H9 (cell line): ENCODE measurements around the gene FGD6. TPM values are rescaled to one million over a fixed set of nuclear protein-coding genes. Genes with fewer than 3 reads are reported as not detected.

Experiments used
- DNase-seq: peaks from one replicate; pipeline ENCODE4 v3.0.0-alpha.2; 2017
- H2AFZ ChIP-seq: one replicate; pipeline ENCODE4 v1.6.1; 2013; ENCODE audit warnings: mild to moderate bottlenecking, low read length, control low read depth, moderate library complexity
- H2AK5ac ChIP-seq: 2 replicates; pipeline ENCODE4 v1.6.1; 2013; ENCODE audit warnings: low read length, control low read depth, mixed read lengths; ENCODE audit not compliant: insufficient read length
- H2BK120ac ChIP-seq: one replicate; pipeline ENCODE4 v1.6.1; 2013; ENCODE audit warnings: low read depth, mild to moderate bottlenecking, low read length, control low read depth, inconsistent platforms; ENCODE audit not compliant: poor library complexity, severe bottlenecking
- H2BK12ac ChIP-seq: 2 replicates; pipeline ENCODE4 v1.6.1; 2013; ENCODE audit warnings: low read length, control low read depth, mixed read lengths, low read depth; ENCODE audit not compliant: insufficient read length
- H2BK15ac ChIP-seq: 2 replicates; pipeline ENCODE4 v1.6.1; 2013; ENCODE audit warnings: low read depth, low read length, control low read depth
- H2BK20ac ChIP-seq: one replicate; pipeline ENCODE4 v1.6.1; 2013; ENCODE audit warnings: low read depth, mild to moderate bottlenecking, low read length, control low read depth, inconsistent platforms; ENCODE audit not compliant: poor library complexity, severe bottlenecking
- H2BK5ac ChIP-seq: 2 replicates; pipeline ENCODE4 v1.6.1; 2013; ENCODE audit warnings: low read length, control low read depth, mixed read lengths; ENCODE audit not compliant: insufficient read length
- H3K14ac ChIP-seq: 2 replicates; pipeline ENCODE4 v1.6.1; 2013; ENCODE audit warnings: low read length, control low read depth; ENCODE audit not compliant: insufficient read depth
- H3K18ac ChIP-seq: 2 replicates; pipeline ENCODE4 v1.6.1; 2013; ENCODE audit warnings: low read depth, mild to moderate bottlenecking, mixed read lengths, low read length, control low read depth; ENCODE audit not compliant: insufficient read length
- H3K23ac ChIP-seq: 2 replicates; pipeline ENCODE4 v1.6.1; 2013; ENCODE audit warnings: low read length, control low read depth, mixed read lengths, low read depth; ENCODE audit not compliant: insufficient read length
- H3K23me2 ChIP-seq: 2 replicates; pipeline ENCODE4 v1.6.1; 2013; ENCODE audit warnings: low read depth, mild to moderate bottlenecking, mixed read lengths, low read length, control low read depth; ENCODE audit not compliant: insufficient read length, poor library complexity, severe bottlenecking
- H3K27ac ChIP-seq: 2 replicates; pipeline ENCODE4 v1.5.1; 2013; ENCODE audit warnings: low read length, control low read depth, mixed read lengths, low read depth; ENCODE audit not compliant: insufficient read length
- H3K27me3 ChIP-seq: 2 replicates; pipeline ENCODE4 v1.6.1; 2013; ENCODE audit warnings: low read length, control low read depth, inconsistent platforms; ENCODE audit not compliant: insufficient read depth
- H3K4ac ChIP-seq: 2 replicates; pipeline ENCODE4 v1.6.1; 2013; ENCODE audit warnings: low read depth, mild to moderate bottlenecking, control low read depth, inconsistent platforms, low read length, moderate library complexity
- H3K4me1 ChIP-seq: 2 replicates; pipeline ENCODE4 v1.6.1; 2013; ENCODE audit warnings: low read length, control low read depth, inconsistent platforms; ENCODE audit not compliant: insufficient read depth
- H3K4me2 ChIP-seq: 2 replicates; pipeline ENCODE4 v1.6.1; 2013; ENCODE audit warnings: low read length, control low read depth, mixed read lengths; ENCODE audit not compliant: insufficient read length, insufficient read depth
- H3K56ac ChIP-seq: 2 replicates; pipeline ENCODE4 v1.6.1; 2013; ENCODE audit warnings: low read depth, mild to moderate bottlenecking, mixed read lengths, low read length, control low read depth; ENCODE audit not compliant: insufficient read length
- H3K79me1 ChIP-seq: 2 replicates; pipeline ENCODE4 v1.6.1; 2013; ENCODE audit warnings: low read depth, mild to moderate bottlenecking, moderate library complexity, low read length, control low read depth, inconsistent platforms; ENCODE audit not compliant: insufficient read depth, poor library complexity, severe bottlenecking
- H3K79me2 ChIP-seq: 2 replicates; pipeline ENCODE4 v1.6.1; 2013; ENCODE audit warnings: low read length, control low read depth, inconsistent platforms; ENCODE audit not compliant: insufficient read depth
- H3K9ac ChIP-seq: 2 replicates; pipeline ENCODE4 v1.6.1; 2013; ENCODE audit warnings: low read length, control low read depth, mixed read lengths; ENCODE audit not compliant: insufficient read length; ENCODE audit errors: extremely low read depth
- H3K9me3 ChIP-seq: one replicate; pipeline ENCODE4 v1.6.1; 2013; ENCODE audit warnings: low read depth, low read length, inconsistent platforms; ENCODE audit not compliant: control insufficient read depth
- H3T11ph ChIP-seq: one replicate; pipeline ENCODE4 v1.6.1; 2013; ENCODE audit warnings: mild to moderate bottlenecking, low read length, control low read depth, inconsistent platforms
- H4K20me1 ChIP-seq: one replicate; pipeline ENCODE4 v1.6.1; 2013; ENCODE audit not compliant: control insufficient read depth, insufficient read length, insufficient read depth
- H4K5ac ChIP-seq: 2 replicates; pipeline ENCODE4 v1.6.1; 2013; ENCODE audit warnings: low read depth, mild to moderate bottlenecking, mixed read lengths, low read length, control low read depth; ENCODE audit not compliant: insufficient read length
- H4K8ac ChIP-seq: replicated peaks from 2 replicates; pipeline ENCODE4 v1.6.1; 2013; ENCODE audit warnings: low read length, control low read depth, mixed read lengths, low read depth; ENCODE audit not compliant: insufficient read length
- H4K91ac ChIP-seq: 2 replicates; pipeline ENCODE4 v1.6.1; 2013; ENCODE audit warnings: low read depth, mild to moderate bottlenecking, moderate library complexity, mixed read lengths, low read length, control low read depth; ENCODE audit not compliant: insufficient read length
- H3K27ac Mint-ChIP-seq, 3 experiments: 2 replicates in 2 of 3; 3 replicates in 1 of 3; pipeline ENCODE4 v1.8.0; 2020 to 2021; ENCODE audit warnings: mixed read lengths in 3 of 3, mild to moderate bottlenecking in 1 of 3, moderate library complexity in 1 of 3
- H3K27me3 Mint-ChIP-seq: 2 replicates; pipeline ENCODE4 v1.8.0; 2021; ENCODE audit warnings: low read depth, mild to moderate bottlenecking, moderate library complexity, mixed read lengths
- H3K36me3 Mint-ChIP-seq, 3 experiments: 2 replicates in 2 of 3; 3 replicates in 1 of 3; pipeline ENCODE4 v1.8.0; 2020 to 2021; ENCODE audit warnings: low read depth in 3 of 3, mixed read lengths in 3 of 3; ENCODE audit not compliant: insufficient read depth in 1 of 3
- H3K4me1 Mint-ChIP-seq, 2 experiments: 2 replicates each; pipeline ENCODE4 v1.8.0; 2020; ENCODE audit warnings: mixed read lengths in 2 of 2
- H3K4me3 Mint-ChIP-seq, 2 experiments: 2 replicates in 1 of 2; 3 replicates in 1 of 2; pipeline ENCODE4 v1.8.0; 2020 to 2021; ENCODE audit warnings: mild to moderate bottlenecking in 2 of 2, mixed read lengths in 2 of 2, moderate library complexity in 1 of 2
- H3K9me3 Mint-ChIP-seq, 2 experiments: 2 replicates in 1 of 2; 3 replicates in 1 of 2; pipeline ENCODE4 v1.8.0; 2020; ENCODE audit warnings: mild to moderate bottlenecking in 2 of 2, mixed read lengths in 2 of 2, moderate library complexity in 1 of 2
- CTCF ChIP-seq: fragments of 200-600 bp; sonication (generic); conservative IDR thresholded peaks from 3 replicates; pipeline ENCODE4 v1.8.0; 2021; ENCODE audit warnings: antibody characterized with exemption, mild to moderate bottlenecking
- WGBS: extraction: QIAGEN DNeasy Blood & Tissue Kit; methylation state at CpG from one replicate; pipeline ENCODE4 v1.1.7; 2013; ENCODE audit warnings: missing lambda C conversion rate, low lambda C conversion rate, mixed read lengths; ENCODE audit not compliant: insufficient read length; ENCODE audit errors: extremely low coverage; 5-methylcytosine and 5-hydroxymethylcytosine counted together
- total RNA-seq: library from RNA; stranded (reverse); gene quantifications from 2 replicates; pipeline ENCODE4 v1.2.1, GENCODE V29; 2021

Gene FGD6
- total RNA-seq, 1 experiment from 2014 or later: 39.5 TPM

DNA sequence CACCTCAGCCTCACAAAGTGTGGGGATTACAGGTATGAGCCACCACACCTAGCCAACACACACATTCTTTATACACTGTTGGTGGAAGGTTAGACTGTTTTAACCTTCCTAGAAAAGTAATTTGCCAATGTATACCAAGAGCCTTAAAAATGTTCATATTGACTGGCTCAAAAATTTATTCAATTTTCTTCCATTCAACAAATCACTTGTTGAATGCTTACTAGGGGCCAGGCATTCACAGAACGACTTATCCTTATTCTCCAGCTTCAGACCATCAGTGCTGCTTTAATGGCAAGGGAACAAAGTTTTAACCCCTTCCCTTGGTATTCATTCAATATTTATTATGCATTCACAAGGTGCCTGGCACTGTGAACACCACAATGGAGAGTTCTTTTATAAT lies 146.9 kb downstream of the FGD6 start:
- no peak for TF ChIP-seq CTCF
- H3K27me3 Mint-ChIP-seq: no peaks in the 10 kb centered on the region
- Histone ChIP-seq H2BK15ac (no peak overlapping the region), H3K14ac (no peak overlapping the region), H2BK12ac (no peak overlapping the region), H3K18ac (no peak overlapping the region), H4K8ac (no peak overlapping the region), H3T11ph (no peak overlapping the region), H3K9me3 (no peaks in the 10 kb centered on the region), H3K4ac (no peak overlapping the region), H3K23ac (no peak overlapping the region), H3K9ac (no peak overlapping the region), H4K91ac (no peak overlapping the region), H2BK20ac (no peak overlapping the region), H2AK5ac (no peak overlapping the region), H2BK120ac (no peak overlapping the region), H3K79me2 (peaks cover 9% of the 10 kb centered on the region; the same call in 1 of the 2 replicates), H3K23me2 (no peaks in the 10 kb centered on the region), H4K20me1 (no peaks in the 10 kb centered on the region), H3K4me2 (no peak overlapping the region), H2BK5ac (no peak overlapping the region), H3K56ac (no peak overlapping the region), H3K4me1 (no peaks in the 10 kb centered on the region), H3K27me3 (no peaks in the 10 kb centered on the region), H4K5ac (no peak overlapping the region), H2AFZ (no peak overlapping the region), H3K79me1 (peaks cover 2% of the 10 kb centered on the region), H3K27ac (no peak overlapping the region)
- no CpG with 5 or more reads among the region's 1 CpG for WGBS
- peaks cover 3 to 26% (median 25%) of the 10 kb centered on the region in 3 experiments; a peak in 6 of 7 replicates for H3K36me3 Mint-ChIP-seq
- H3K27ac Mint-ChIP-seq: no peak overlapping the region
- no peak overlapping the region for H3K4me3 Mint-ChIP-seq
- H3K4me1 Mint-ChIP-seq: peaks cover 2 to 8% of the 10 kb centered on the region in 2 experiments
- no peak for DNase-seq
- H3K9me3 Mint-ChIP-seq: no peaks in the 10 kb centered on the region
